Nephron (organoid): ENCODE data around the gene RAB27B.

Experiments
- H3K27ac Mint-ChIP-seq, 3 experiments: 2 replicates each; pipeline ENCODE4 v1.8.0; 2020; ENCODE audit warnings: mixed read lengths in 3 of 3, mild to moderate bottlenecking in 2 of 3, moderate library complexity in 1 of 3
- H3K27me3 Mint-ChIP-seq: 2 replicates; pipeline ENCODE4 v1.8.0; 2021; ENCODE audit warnings: low read depth, mild to moderate bottlenecking, moderate library complexity, mixed read lengths
- H3K36me3 Mint-ChIP-seq: 2 replicates; pipeline ENCODE4 v1.8.0; 2020; ENCODE audit warnings: low read depth, mixed read lengths
- H3K4me1 Mint-ChIP-seq: 2 replicates; pipeline ENCODE4 v1.8.0; 2020; ENCODE audit warnings: mixed read lengths
- H3K4me3 Mint-ChIP-seq, 3 experiments: 2 replicates each; pipeline ENCODE4 v1.8.0; 2020; ENCODE audit warnings: mild to moderate bottlenecking in 3 of 3, mixed read lengths in 3 of 3, moderate library complexity in 2 of 3
- H3K9me3 Mint-ChIP-seq: 2 replicates; pipeline ENCODE4 v1.8.0; 2020; ENCODE audit warnings: mixed read lengths
- CTCF ChIP-seq, 3 experiments: fragments of 200-600 bp; sonication (generic); IDR thresholded peaks; one replicate each; pipeline ENCODE4 v1.5.0; 2021; ENCODE audit warnings: antibody characterized with exemption in 3 of 3; ENCODE audit not compliant: unreplicated experiment in 3 of 3

Gene RAB27B

GRCh38 chr18:54828281-54828881 is at the start of gene RAB27B:
Gene RAB27B, plus strand, starts transcription at chr18:54828477. Its CDS starts 49,109 bp downstream, at chr18:54877586.
- peak within 1 kb of the TSS in 1 of 3 experiments; percentile 33 for H3K27ac Mint-ChIP-seq
- peaks cover 8% of the 10 kb centered on the region for H3K4me1 Mint-ChIP-seq
- peak within 1 kb of the TSS; percentile 78 to 84 (median 82) for H3K4me3 Mint-ChIP-seq
- no peaks in the 10 kb centered on the region for H3K36me3 Mint-ChIP-seq
- peaks cover 12% of the 10 kb centered on the region for H3K27me3 Mint-ChIP-seq
- peaks cover 9% of the 10 kb centered on the region for H3K9me3 Mint-ChIP-seq
- TF ChIP-seq CTCF (IDR thresholded peaks at IDR 0.05; ENCODE audit: unreplicated experiment in 3 of 3) = no peak

GRCh38 chr18:54780285-54780861 is 47.9 kb upstream of the RAB27B start:
- no peak for TF ChIP-seq CTCF (IDR thresholded peaks at IDR 0.05; ENCODE audit: unreplicated experiment in 3 of 3)
- Mint-ChIP-seq H3K4me3 (no peak overlapping the region), H3K9me3 (no peaks in the 10 kb centered on the region), H3K4me1 (peaks cover 13% of the 10 kb centered on the region), H3K36me3 (no peaks in the 10 kb centered on the region), H3K27ac (no peak overlapping the region), H3K27me3 (no peaks in the 10 kb centered on the region)

- H3K27ac Mint-ChIP-seq = no peak overlapping the region
- no peaks in the 10 kb centered on the region for H3K36me3 Mint-ChIP-seq
- TF ChIP-seq CTCF (IDR thresholded peaks at IDR 0.05; ENCODE audit: unreplicated experiment in 3 of 3) = no peak
- H3K27me3 Mint-ChIP-seq = no peaks in the 10 kb centered on the region
- no peak overlapping the region for H3K4me3 Mint-ChIP-seq
- peaks cover 9% of the 10 kb centered on the region for H3K4me1 Mint-ChIP-seq
- no peaks in the 10 kb centered on the region for H3K9me3 Mint-ChIP-seq
Observed at GRCh38 chr18:54780970-54781369, 47.3 kb upstream of the RAB27B start.

- no peaks in the 10 kb centered on the region for H3K36me3 Mint-ChIP-seq
- no peak overlapping the region for H3K27ac Mint-ChIP-seq
- TF ChIP-seq CTCF (IDR thresholded peaks at IDR 0.05; ENCODE audit: unreplicated experiment in 3 of 3) = no peak
- peaks cover 14% of the 10 kb centered on the region for H3K4me1 Mint-ChIP-seq
- H3K27me3 Mint-ChIP-seq = no peaks in the 10 kb centered on the region
- no peaks in the 10 kb centered on the region for H3K9me3 Mint-ChIP-seq
- no peak overlapping the region for H3K4me3 Mint-ChIP-seq
Observed at GRCh38 chr18:54783139-54783538, 45.1 kb upstream of the RAB27B start.

GRCh38 chr18:54786206-54786605 is 42.1 kb upstream of the RAB27B start:
- Mint-ChIP-seq H3K4me3 (no peak overlapping the region), H3K27ac (no peak overlapping the region), H3K9me3 (no peaks in the 10 kb centered on the region), H3K27me3 (no peaks in the 10 kb centered on the region), H3K36me3 (no peaks in the 10 kb centered on the region), H3K4me1 (peaks cover 12% of the 10 kb centered on the region)
- TF ChIP-seq CTCF (IDR thresholded peaks at IDR 0.05; ENCODE audit: unreplicated experiment in 3 of 3) = no peak

- TF ChIP-seq CTCF (IDR thresholded peaks at IDR 0.05; ENCODE audit: unreplicated experiment in 3 of 3) = no peak
- H3K4me1 Mint-ChIP-seq = peaks cover 12% of the 10 kb centered on the region
- no peak overlapping the region for H3K4me3 Mint-ChIP-seq
- H3K36me3 Mint-ChIP-seq = no peaks in the 10 kb centered on the region
- peak overlapping the region in 2 of 3 experiments; percentile 22 to 23 for H3K27ac Mint-ChIP-seq
- no peaks in the 10 kb centered on the region for H3K27me3 Mint-ChIP-seq
- no peaks in the 10 kb centered on the region for H3K9me3 Mint-ChIP-seq
Observed at GRCh38 chr18:54787121-54787520, 41.2 kb upstream of the RAB27B start.
